Measurements from ENCODE around the gene FADS3.

- no peak for TF ChIP-seq ZBTB43 (CRISPR knock-in tag; IDR thresholded peaks at IDR 0.05)
- no peak for TF ChIP-seq HNRNPL (IDR thresholded peaks at IDR 0.05; ENCODE audit: low read depth, low read length)
- no peak for TF ChIP-seq EZH2 (IDR thresholded peaks at IDR 0.05; ENCODE audit: borderline replicate concordance, low read depth, low read length)
- no peak for TF ChIP-seq CTCF (IDR thresholded peaks at IDR 0.05 in 2 of 3, conservative IDR thresholded peaks at IDR 0.05 in 1 of 3; ENCODE audit: insufficient read depth in 2 of 3, low read depth in 1 of 3, low read length in 3 of 3)
- TF ChIP-seq BCLAF1 (IDR thresholded peaks at IDR 0.05; ENCODE audit: borderline replicate concordance in 1 of 2, control insufficient read depth in 1 of 2, low read depth in 2 of 2, low read length in 1 of 2) = no peak
- TF ChIP-seq FOSL1 (tag; conservative IDR thresholded peaks at IDR 0.05) = 0 out of 2 replicates have a peak, but pooled peaks have one; percentile 13
- peak in 1 of 3 experiments; percentile 34 for TF ChIP-seq YY1 (IDR thresholded peaks at IDR 0.05; ENCODE audit: borderline replicate concordance in 1 of 3, control insufficient read depth in 1 of 3, extremely low read depth in 1 of 3, insufficient read depth in 3 of 3, insufficient read length in 1 of 3, insufficient replicate concordance in 2 of 3, low read depth in 1 of 3, low read length in 2 of 3)
- TF ChIP-seq MNT (conservative IDR thresholded peaks at IDR 0.05) = peak; percentile 52 to 73; a peak in 3 of 4 replicates
- TF ChIP-seq GABPA (tag; conservative IDR thresholded peaks at IDR 0.05; ENCODE audit: low read depth) = no peak
- TF ChIP-seq XRCC3 (IDR thresholded peaks at IDR 0.05) = no peak
- TF ChIP-seq SIN3A (IDR thresholded peaks at IDR 0.05; ENCODE audit: borderline replicate concordance in 2 of 2, control insufficient read depth in 1 of 2, low read depth in 2 of 2, low read length in 2 of 2) = no peak; a peak in 1 of 4 replicates
- no peak for TF ChIP-seq ZNF444 (CRISPR knock-in tag; IDR thresholded peaks at IDR 0.05)
- TF ChIP-seq POLR2A (conservative IDR thresholded peaks at IDR 0.05) = peak; percentile 43; the same call in 1 of the 2 replicates
- no peak; the same call in 1 of the 2 replicates for TF ChIP-seq AFF4 (CRISPR knock-in tag; IDR thresholded peaks at IDR 0.05)
Measured at GRCh38 chr11:61919705-61920631, 28.6 kb upstream of the FADS3 start.

All from K562 (cell line).